ENCODE results near the gene EDNRA.

GRCh38 chr4:147518086-147518485 is 37.2 kb downstream of the EDNRA start:
- TF ChIP-seq, protein P1, sequence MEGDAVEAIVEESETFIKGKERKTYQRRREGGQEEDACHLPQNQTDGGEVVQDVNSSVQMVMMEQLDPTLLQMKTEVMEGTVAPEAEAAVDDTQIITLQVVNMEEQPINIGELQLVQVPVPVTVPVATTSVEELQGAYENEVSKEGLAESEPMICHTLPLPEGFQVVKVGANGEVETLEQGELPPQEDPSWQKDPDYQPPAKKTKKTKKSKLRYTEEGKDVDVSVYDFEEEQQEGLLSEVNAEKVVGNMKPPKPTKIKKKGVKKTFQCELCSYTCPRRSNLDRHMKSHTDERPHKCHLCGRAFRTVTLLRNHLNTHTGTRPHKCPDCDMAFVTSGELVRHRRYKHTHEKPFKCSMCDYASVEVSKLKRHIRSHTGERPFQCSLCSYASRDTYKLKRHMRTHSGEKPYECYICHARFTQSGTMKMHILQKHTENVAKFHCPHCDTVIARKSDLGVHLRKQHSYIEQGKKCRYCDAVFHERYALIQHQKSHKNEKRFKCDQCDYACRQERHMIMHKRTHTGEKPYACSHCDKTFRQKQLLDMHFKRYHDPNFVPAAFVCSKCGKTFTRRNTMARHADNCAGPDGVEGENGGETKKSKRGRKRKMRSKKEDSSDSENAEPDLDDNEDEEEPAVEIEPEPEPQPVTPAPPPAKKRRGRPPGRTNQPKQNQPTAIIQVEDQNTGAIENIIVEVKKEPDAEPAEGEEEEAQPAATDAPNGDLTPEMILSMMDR (conservative IDR thresholded peaks at IDR 0.05; ENCODE audit: low read length) = no peak
- TF ChIP-seq EZH2phosphoT487 (IDR thresholded peaks at IDR 0.05; ENCODE audit: borderline replicate concordance) = no peak

Measured in Loucy (cell line).